Measurements from ENCODE around the gene MAN1C1.
"Not testable (repeated sequence)": the region's sequence is repeated elsewhere in the genome, so short reads cannot be mapped to it uniquely, and the experiment has no call there.

Gene MAN1C1

DNA sequence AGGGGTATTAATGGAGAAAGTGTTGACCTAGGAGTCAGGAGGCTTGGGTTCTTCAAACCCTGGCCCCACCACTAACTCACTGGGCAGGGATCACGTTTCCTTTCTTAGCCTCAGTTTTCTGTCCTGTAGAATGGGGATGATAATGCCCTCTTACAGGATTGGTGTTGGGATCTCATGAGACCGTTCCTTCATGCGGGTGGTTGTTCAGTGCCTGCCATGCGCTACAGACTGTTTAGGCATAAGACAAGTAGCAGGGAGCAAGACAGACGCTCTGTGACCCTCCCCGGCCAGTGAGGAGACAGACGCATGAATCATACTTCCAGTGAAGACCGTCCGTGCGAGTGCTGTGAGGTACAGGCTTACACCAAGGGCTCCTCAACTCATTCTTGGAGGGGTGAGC is 81.7 kb downstream of the MAN1C1 start:
- no peak for DNase-seq (ENCODE audit: low spot score)

GRCh38 chr1:25699059-25699458 is 82.5 kb downstream of the MAN1C1 start:
- DNase-seq (ENCODE audit: low spot score), result not testable (repeated sequence)

GRCh38 chr1:25699500-25700143 is 83.0 kb downstream of the MAN1C1 start:
- no peak for DNase-seq (ENCODE audit: low spot score)

DNA sequence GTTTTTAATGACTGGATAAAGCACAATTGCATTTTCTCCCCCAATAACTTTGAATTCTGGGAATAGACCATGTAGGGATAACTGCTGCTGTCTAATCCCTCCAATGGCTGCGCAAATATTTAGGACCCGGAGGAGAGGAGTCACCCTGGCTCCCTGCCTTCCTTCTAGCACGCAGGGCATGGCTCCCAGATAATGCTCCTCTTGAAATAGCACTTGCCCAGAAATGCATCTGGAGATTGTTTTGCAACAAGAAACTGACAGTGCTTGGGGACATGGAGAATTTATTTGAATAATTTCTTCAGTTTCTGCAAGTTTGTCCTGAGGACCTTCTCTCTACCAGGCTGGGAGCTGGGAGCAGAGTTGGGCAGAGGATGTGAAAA is 83.5 kb downstream of the MAN1C1 start:
- DNase-seq (ENCODE audit: low spot score), result no peak

- no peak for DNase-seq (ENCODE audit: low spot score)
Measured at GRCh38 chr1:25700626-25701025, 84.0 kb downstream of the MAN1C1 start.

GRCh38 chr1:25701030-25701785 is 84.6 kb downstream of the MAN1C1 start:
- no peak for DNase-seq (ENCODE audit: low spot score)

DNA sequence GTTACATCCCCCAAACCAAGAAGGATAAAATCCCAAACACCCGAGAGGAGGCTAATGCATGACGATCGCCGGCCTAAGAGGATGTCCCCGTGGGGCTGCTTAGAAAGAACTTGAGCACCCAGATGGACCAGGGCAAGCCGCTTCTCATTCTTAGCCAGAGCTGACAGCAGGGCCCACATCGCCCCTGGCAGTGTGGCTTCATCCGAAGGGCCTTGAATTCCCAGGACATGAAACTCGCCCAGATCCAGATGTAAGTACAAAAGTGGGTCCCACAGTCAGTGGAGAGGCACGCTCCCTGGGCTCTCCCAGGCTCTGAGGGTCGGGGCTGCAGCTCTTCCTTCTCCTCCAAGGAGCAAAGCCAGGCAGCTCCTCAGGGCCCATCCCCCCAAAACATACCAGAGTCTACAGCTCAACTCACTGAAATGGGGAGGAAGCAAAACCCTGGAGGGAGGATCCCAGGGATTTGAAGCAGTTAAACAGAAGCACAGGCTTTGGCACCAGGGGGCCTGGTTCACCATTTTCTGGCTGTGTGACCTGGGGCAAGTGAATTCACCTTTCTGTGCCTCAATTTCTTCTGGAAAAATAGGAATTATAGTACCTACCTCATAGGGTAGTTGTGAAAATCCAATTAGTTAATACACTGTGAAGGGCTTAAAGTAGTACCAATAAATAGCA is 85.6 kb downstream of the MAN1C1 start:
- no peak for DNase-seq (ENCODE audit: low spot score)

- no peak for DNase-seq (ENCODE audit: low spot score)
Measured at GRCh38 chr1:25703041-25703440, 86.5 kb downstream of the MAN1C1 start.

DNA sequence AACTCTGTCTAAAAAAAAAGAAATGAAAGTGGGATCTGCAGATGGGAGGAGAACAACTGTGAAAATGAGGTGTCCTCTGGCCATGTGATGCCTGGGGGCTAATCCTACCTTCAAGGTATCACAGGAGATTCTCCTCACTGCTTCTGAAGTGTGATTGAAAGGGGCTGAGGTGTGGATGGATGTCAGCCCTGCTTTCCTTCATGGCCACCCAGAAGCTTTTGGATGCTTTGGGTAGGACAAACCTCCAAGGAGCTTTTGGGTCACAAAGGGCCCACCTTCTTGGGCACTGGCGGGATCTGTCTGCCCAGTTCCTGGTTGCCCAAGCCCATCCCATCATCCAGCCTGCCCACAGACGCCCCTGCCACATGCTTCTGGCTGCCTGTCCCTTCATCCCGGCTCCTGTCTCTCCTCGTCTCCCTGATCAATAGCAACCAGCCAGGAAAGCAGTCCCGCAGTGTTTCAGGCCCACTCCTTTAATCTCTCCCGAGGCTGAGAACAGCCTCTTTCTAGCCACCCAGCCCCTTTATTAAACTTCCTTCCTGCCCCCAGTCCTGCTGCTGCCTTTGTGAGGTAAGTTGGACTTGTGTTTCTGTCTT is 87.2 kb downstream of the MAN1C1 start:
- no peak for DNase-seq (ENCODE audit: low spot score)

GRCh38 chr1:25704267-25704691 is 87.7 kb downstream of the MAN1C1 start:
- peak; percentile 43 for DNase-seq (ENCODE audit: low spot score)

DNA sequence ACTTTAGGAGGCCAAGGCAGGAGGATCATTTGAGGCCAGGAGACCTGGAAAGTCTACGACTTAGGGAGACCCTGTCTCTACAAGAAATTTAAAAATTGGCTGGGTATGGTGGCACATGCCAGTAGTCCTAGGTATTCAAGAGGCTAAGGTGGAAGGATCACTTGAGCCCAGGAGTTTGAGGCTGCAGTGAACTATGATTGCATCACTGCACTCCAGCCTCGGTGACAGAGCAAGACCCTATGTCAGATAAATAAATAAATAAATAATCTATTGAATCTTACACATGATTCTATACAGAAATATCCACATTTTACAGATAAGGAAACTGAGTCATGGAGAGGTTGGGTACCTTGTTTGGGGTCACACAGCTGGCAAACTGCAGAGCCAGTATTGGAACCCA is 89.1 kb downstream of the MAN1C1 start:
- no peak for DNase-seq (ENCODE audit: low spot score)

GRCh38 chr1:25706146-25707089 is 89.8 kb downstream of the MAN1C1 start:
- DNase-seq (ENCODE audit: low spot score), result no peak

GRCh38 chr1:25707280-25708016 is 90.9 kb downstream of the MAN1C1 start:
- no peak for DNase-seq (ENCODE audit: low spot score)

DNA sequence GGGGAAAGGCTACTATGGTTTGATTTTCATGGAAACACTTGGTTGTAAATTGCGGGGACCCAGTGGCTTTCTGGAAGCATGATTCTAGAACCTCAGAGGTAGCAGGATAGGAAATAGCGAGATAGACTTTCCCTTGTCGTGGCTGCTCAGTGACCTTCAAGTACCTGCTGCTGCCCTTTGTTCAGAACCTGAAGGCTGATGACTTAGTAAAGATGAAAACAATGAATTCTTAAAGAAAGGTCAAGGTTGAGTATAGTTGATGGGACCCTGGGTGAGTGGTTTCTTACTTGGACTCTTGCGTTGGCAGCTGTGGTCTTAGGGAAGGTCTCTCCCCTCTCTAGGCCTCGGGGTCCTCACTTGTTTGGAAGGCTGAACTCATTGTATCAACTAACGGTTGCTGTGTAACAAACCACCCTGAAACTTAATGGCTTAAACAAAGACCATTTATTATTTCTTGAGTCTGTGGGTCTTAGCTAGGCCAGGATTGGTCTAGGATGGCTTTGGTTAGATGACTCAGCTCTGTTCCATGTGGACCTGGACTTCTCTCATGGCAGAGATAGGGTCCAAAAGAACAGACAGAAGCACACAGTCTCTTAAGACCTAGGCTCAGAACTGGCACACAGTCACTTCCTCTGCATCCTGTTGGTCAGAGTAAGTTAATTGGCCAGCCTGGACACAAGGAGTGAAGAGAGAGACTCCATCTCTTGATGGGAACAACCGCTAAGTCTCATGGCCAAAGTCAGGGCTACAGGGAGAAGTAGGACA is 94.2 kb downstream of the MAN1C1 start:
- no peak for DNase-seq (ENCODE audit: low spot score)

DNA sequence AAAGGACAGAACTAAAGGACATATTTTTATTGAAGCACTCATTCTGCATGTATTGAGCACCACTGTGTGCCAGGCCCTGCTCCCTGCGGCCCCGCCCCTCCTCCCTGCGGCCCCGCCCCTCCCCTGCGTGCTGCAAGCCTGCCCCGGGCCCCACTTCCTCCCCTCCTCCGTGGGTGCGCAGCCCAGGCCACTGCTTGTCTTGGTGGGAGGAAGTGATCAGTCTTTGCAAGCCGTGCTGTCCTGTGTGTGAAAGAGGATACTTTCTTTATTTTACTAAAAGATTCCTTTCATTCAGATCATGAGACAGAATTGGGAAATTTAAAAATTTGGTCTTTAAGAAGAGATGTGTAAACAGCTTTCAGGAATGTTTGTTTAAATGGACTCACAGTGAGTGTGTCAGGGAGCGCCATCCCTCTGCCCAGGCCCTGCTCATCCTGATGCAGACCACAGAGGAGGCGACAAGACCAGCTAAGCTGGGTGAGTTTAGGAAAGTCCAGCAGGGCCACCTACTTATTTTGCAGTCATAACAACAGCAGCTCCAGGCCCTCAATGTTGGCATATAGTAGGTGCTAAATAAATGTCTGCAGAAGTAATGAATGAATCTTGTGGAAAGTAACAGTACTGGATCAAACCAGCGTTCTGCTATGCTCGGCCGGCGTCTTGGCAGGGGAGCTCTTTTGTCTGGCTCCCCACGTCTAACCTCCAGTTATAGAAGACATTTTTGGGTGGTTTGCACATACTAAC is 95.1 kb downstream of the MAN1C1 start:
- peak; percentile 52 for DNase-seq (ENCODE audit: low spot score)

DNA sequence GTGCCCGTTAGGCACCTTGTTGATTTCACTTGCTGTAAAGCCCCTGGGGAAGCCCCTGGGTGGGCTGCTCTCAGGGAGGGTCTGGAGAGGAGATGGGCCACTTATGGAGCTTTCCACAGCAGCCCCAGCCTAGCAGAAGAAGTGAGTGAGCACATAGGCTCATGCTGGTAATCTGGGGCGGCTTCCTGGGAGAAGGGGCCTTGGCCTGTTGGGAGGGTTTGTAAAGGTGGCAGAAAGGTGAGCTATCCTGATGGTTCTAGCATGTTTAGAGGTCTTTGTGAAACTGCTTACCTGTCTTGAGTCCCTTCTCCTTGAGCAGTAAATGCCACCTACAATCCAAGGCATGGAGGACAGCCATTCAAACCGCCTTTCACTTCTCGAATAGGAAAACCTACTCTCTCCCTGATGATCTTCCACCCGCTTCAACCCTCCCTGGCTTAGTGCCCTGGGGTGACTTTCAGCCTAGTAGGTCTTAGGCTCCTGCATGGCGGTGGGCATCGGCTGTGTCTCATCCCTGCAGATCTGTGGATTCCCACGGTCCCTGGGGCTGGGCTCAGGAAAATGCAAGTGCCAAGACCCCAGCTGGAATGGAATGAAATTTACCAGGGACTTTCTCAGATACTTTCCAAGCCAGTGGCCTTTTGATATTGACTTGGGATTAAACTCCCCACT is 95.8 kb downstream of the MAN1C1 start:
- no peak for DNase-seq (ENCODE audit: low spot score)

DNA sequence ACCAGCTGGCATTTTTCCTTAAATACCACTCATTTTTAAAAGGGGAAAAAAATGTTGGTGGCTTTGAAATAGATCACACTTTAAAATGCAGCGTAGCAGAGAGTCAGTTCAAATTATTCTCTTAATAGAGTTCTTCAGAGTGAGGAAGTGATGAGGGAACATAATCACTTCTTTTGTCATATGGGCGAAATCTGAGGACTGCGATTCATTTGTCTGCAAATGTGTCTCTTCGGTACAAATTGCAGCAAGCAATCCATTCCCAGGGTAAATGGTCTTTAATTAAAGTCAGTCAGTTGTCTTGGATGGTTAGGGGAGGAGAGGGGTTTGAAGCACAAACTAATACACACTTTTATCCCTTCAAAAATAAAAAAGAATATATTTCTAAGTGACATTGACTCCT is 97.4 kb downstream of the MAN1C1 start:
- DNase-seq (ENCODE audit: low spot score), result no peak

DNA sequence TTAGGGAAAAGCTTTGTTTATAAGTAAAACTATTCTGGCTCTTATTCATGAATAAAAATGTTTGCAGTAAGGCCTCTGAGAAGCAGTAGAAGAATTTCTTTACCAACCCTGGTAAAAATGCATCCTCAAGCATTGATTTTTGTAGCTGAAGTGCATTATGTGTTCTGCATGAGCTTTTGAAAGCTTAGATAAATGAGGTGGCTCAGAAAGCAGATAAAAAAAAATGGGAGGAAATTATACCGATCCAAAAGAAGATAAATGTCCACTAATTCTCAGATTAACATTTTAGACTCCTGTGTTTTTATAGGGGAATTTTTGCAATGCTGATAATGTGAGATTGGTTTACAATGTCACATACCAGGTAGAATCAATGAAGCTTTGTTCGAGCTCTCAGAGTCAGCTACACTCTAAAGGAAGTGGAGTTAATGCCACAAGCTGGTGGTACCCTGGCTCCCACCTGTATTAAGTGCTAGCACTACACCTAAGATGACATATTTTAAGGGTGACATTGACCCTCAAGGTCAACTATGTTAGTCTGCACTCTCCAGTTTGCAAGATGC is 97.9 kb downstream of the MAN1C1 start:
- no peak for DNase-seq (ENCODE audit: low spot score)

DNA sequence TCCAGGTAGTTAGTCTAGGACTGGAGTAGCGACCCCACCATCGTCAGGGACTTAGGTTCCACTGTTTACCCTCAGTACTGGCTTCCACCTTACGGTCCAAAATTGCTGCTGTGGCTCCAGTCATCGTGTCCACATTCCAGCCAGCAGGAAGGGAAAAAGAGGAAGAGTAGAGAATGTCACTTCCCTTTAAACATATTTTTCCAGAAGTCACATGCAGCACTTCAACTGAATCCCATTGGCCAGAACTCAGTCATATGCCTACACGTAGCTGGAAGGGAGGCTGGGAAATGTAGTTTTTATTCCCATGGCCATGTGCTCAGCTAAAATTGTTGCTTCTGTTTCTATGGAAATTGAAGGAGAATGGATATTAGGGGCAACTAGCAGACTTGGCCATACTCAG is 99.3 kb downstream of the MAN1C1 start:
- no peak for DNase-seq (ENCODE audit: low spot score)
